Fibroblast of skin of abdomen (primary cell): ENCODE measurements around the gene SLC25A51.
"Not testable (repeated sequence)": the region's sequence is repeated elsewhere in the genome, so short reads cannot be mapped to it uniquely, and the experiment has no call there.

Experiments
- DNase-seq: peaks from one replicate; pipeline ENCODE4 v3.0.0-alpha.2; 2013

The SLC25A51 gene

DNA sequence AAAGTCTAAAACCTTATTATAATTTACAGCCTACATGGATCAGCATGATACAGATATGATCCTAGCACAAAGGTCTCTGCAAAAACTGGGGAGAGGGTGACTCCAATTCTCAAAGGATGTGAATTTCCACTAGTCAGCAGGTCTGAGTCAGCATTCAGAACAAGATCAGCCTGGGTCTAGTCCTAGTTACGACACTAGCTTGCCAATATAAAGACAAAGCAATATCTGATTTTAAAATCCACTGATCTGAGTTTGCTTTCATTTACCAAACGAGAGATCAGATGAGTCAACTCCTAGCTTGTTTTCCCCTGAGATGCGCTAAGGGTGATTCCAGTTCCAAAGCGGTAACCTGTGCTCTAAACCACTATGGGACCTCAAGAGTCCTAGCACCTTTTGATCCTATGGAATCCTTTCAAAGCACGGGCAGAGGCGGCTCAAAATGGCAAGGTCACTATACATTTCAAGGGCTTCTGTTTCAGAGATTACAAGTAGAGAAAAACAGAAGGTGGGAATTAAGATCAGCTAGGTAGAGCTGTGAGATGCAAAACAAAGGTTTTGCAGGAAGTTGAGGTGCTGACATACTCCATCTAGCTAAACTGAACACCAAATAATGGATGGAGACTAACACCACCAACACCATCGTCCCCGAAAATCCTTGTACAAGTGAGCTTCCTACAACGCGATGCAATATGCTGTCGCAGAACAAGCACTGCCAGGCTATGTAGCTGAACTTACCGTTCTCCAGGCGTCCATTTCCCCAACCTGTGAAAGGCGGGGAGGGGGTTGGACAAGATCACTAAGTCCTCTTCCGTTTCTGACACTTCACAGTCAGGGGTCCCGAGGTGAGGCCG lies 906 bp downstream of the SLC25A51 start:
- DNase-seq: no peak

DNA sequence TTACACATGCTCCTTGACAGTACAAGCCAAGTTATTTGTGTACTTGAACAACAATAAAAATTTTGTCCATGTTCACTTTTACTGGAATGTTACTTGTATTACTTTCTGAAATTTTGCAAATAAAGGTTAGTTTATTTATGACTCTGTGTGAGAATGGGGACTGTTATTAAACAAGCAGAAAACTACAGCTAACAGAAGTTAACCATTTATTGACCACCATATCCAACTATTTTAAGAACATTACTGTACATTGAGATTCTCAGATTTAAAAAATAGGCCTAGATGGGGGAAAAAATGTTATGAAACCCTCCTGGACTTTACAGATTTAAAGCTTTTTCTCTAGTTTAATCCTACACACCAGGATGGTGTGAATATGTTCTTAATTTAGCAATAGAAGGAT lies 1.8 kb downstream of the SLC25A51 start:
- no peak for DNase-seq

DNA sequence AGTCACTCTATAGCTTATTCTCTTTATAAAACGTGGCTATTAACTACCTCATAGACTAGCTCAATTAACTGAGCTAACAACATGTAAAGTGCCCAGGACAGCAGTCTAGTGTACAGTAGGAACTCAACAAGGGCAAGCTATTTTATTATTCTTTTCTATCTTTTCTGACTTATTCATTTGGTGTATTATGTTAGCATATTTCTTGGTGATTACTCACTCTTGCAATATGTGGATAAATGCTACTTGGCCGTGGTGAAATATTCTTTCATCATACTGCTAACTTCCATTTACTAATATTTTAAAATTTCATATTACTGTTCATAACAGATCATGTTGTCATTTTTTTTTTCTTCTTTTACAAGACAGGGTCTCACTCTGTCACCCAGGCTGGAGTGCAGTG lies 4.9 kb downstream of the SLC25A51 start:
- DNase-seq: peak; percentile 48

DNA sequence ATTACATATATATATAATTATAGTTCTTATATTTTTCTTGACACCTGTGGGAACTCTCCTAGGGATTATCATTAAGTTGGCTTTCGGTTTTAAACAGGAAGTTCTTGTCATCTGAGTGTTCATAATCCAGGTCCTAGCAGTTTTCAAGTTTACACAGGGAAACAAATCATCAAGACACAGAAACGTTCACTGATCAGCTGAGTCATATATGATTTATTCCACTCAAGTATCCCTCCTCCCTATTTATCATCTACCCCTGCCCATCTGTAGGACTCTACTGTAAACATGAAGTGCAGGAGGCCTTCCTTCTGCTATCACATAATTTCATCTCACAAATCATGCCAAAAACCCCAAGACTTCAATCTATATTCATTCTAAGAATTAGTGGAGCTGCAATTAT lies 6.3 kb downstream of the SLC25A51 start:
- no peak for DNase-seq

DNA sequence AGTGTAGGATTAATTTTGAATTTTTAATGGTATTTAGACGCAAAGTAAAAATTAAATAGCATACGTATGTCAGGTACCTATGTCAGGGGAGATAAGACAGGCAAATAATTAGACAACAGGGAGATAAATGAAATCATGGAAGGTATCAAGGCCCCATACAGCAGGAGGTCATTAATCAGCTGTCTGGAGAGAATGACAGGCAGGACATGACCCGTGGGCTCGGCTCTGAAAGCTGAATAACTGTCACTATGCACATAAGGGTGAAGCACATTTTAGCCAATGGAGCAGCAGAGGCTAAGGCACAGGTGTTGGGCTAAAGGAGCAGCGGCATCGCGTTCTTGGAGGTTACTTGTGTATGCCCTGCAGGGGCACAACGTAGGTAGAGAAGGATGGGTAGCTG lies 11.9 kb downstream of the SLC25A51 start:
- DNase-seq: no peak

DNA sequence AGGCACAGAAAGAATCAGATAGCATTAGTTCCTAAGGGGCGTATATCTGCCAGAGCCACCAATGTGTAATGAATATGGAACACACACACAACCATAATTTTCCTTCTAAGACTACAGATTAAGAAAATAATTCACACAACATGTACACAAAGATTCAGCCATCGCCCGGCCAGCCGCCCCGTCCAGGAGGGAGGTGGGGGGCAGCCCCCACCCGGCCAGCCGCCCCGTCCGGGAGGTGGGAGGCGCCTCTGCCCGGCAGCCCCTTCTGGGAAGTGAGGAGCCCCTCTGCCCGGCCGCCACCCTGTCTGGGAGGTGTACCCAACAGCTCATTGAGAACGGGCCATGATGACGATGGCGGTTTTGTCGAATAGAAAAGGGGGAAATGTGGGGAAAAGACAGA lies 12.9 kb downstream of the SLC25A51 start:
- DNase-seq: not testable (repeated sequence)

DNA sequence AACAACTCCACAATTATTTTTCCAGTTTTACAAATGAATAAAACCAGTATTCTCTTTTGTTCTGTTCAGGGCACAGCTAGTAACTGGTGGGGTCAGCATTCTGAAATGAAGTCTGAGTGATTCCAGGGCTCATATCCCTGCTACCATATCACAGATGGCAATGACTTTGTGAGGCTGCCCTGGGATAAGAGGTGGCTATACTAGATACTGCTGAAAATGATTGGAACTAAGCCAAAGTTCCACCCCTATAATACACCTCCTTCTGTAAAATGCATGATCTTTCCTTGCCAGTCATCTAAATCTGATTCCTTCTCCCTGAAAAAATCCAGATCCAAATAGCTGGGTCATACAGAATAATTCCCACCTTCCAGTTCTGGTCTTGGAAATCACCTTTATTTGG lies 14.4 kb downstream of the SLC25A51 start:
- DNase-seq: no peak

DNA sequence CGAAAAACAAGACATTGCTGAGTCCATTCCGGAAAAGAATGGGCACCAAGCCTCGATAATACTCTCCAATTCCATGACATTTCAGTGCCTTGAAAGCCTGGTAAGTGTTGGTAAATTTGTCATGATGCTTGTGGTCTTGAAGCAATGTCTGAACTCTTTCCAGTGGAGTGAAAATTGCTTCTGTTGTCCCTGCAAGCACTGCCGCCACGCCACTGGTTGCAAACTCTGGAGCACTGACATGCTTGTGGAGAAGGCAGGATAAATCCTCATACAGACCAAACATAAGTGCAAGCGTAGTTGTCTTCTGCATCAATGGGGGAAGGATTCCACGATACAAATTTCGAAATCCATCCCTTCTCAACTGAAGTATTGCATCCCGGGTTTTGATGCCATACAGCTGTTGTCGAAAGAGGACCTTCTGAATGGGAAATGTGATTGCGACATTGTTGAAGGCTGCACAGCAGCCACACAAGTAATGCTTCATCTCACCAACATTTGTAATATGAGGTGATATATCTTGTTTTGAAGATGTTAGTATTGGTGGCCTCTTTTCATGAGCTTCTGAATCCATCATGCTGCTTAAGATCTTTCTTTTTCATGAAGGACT lies 15.8 kb downstream of the SLC25A51 start:
- not testable (repeated sequence) for DNase-seq

DNA sequence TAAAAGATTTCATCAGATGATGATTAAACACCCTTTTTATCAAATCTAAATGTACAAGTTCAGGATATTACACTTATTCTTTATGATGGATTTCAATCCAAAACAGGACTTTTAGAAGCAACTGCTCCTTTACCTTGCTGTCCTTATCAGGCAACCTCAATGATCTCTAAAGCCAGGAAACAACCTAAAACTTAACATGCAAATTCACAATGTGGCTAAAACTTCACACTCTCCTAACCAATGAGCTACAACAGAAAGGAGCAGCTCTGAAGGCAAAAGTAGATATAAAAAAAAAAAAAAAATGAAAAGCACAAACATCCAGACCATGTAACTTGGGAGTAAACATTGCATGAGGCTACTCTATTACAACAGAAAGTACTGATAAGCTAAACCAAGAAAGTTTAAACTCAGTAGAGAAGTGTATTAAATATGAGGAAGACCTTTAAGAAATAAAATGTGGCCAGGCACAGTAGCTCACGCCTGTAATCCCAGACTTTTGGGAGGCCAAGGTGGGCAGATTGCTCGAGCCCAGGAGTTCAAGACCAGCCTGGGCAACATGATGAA lies 22.9 kb downstream of the SLC25A51 start:
- DNase-seq: no peak

DNA sequence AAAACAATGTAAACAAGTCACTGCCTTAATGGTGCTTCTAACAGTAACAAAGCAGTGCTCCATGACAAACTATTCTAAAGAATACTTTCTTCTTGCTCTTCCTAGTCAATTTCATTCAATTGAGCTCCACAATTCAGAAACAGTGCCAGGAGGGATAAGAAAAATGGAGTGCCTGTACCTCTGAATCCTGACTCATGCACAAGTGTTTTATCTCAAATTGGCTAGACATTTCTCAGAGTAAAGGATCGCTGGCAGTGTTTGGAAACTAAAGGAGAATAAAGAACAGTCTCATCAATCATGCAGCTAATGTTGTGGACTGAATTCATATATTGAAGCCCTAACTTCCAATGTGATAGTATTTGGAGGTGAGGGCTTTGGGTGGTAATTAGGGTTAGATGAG lies 27.6 kb downstream of the SLC25A51 start:
- DNase-seq: no peak

DNA sequence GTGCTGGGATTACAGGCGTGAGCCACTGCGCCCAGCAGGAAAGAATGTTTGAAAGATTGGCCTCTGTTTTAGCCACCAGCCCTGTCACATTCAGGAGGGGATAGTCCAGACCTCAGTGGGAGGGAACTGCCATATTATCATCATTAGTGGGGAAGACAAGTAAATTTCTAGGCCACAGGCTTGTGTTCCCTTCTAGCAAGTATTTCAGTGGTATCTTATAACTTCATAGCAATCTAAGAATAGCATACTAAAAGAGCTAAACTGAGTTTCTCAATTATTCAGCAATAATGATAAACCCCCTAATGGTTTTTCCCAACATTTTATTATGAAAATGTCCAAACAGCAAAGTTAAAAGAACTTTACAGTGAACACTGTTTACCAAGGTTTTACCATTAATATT lies 30.0 kb downstream of the SLC25A51 start:
- no peak for DNase-seq

DNA sequence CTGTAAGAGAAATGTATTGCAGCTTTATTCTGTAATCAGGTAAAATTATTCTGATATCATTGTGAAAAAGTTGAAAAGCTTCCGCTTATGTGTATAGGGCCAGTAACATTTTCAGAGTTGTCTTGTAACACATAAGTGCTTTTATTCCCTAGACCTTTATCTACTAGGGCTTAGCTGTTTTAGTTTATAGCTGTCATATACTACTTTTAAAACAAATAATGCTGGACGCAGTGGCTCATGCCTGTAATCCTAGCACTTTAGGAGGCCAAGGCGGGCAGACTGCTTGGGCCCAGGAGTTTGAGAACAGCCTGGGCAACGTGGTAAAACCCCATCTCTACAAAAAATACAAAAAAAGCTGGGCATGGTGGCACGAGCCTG lies 33.1 kb downstream of the SLC25A51 start:
- no peak for DNase-seq

DNA sequence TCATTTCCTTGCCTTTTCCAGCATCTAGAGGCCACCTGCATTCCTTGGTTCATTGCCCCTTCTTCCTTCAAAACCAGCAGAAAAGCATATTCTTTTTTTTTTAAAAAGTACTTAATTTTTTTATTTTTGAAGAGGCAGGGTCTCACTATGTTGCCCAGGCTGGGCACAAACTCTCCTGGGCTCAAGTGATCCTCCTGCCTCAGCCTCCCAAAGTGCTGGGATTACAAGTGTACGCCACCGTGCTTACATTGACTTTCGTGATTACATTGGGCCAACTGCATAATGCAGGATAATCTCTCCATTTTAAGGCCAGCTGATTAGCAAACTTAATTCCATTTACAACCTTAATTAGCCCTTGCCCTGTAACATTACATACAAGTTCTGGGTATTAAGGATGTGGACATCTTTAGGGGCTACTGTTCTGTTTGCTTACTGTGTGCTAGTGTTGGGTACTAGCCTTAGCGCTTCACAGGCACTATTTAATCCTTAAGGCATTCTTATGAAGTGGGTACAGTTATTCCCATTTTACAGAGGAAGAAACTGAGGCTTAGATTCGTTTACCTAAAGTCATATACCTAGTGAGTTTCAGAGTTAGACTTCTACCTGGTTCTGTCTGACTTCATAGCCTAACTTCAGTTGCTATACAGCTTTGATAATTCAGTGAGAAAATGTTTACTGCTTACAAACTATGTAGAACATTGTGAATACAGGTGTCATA lies 33.7 kb downstream of the SLC25A51 start:
- DNase-seq: no peak

DNA sequence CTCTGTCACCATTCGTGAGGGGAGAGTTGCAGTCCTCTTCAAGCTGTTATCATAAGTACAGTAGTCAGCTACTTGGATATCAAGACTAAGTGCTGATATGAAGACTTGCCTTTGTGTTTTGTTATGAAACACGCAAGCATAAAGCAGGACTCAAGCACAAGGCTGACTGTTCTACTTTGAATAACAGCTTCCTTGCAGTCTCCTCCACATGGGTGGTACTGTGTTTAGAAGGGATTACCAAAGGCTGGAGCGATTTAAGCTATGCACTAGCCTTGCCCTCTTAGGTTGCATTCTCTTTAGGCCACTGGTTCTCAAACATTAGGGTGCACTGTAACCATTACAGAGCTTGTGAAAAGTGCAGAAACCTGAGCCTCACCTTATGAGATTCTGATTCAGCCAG lies 41.4 kb downstream of the SLC25A51 start:
- no peak for DNase-seq

DNA sequence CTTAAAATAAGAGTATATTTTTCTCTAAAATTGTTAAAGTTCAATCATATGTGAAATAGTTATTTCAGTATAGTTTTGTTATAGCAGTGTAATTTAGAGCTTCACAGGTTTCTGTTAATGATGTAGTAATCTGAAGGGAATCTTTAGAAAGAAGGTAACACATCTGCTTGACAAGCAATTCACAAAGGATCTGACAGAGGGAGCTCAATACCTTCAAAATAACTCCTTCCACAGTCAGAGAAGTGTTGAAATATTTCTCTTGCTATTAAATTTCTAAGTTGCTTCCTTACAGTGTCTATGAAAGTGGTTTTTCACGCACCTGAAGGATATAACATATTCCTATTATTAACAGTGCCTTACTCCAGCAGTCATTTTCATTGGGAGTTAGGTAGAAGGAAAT lies 44.9 kb downstream of the SLC25A51 start:
- DNase-seq: no peak

DNA sequence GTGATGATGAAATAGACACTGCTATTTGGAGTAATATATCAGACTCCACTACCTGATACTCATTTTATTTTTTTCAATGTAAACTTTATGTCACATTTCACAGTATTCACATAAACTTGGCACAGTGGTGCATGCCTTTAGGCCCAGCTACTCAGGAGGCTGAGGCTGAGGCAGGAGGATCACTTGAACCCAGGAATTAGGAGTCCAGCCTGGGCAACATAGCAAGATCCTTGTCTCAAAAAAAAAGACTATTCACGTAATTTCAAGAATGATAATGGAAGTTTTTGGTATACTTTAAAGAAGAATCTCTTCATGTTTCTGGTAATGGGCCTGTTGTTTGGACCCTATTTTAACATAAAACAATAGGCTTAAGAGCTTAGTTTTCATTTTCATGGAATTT lies 47.4 kb downstream of the SLC25A51 start:
- no peak for DNase-seq

DNA sequence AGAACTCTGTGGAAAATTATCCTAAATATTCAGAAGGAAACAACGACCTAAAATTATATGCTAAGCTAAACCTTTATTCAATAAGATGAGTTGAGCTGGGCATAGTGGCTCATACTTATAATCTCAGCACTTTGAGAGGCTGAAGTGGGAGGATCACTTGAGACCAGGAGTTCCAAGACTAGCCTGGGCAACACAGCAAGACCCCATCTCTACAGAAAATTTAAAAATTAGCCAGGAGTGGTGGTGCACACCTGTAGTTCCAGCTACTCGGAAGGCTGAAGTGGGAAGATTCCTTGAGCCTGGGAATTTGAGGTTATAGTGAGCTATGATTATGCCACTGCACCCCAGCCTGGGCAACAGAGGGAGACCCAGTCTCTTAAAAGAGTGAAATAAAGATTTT lies 51.7 kb downstream of the SLC25A51 start:
- no peak for DNase-seq

DNA sequence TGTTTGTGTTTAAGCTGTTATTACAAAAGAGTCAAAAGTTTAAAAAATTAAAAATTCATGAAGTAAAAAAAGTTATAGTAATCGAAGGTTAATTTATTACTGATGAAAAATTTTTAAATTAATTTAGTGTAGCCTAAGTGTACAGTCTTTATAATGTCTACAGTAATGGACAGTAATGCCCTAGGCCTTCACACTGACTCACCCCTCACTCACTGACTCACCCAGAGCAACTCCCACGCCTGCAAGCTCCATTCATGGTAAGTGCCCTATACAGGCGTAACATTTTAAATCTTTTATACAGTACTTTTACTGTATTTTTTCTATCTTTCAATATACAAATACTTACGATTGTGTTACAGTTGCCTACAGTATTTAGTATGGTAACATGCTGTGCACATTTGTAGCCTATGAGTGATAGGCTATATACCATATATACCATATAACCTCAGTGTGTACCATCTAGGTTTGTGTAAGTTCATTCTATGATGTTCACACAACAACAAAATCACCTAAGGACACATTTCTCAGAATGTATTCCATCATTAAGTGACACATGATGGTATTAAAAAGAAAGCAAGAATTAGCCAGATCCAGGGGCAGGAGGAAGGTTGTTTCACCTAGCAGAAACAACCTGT lies 63.2 kb downstream of the SLC25A51 start:
- DNase-seq: peak; percentile 75

DNA sequence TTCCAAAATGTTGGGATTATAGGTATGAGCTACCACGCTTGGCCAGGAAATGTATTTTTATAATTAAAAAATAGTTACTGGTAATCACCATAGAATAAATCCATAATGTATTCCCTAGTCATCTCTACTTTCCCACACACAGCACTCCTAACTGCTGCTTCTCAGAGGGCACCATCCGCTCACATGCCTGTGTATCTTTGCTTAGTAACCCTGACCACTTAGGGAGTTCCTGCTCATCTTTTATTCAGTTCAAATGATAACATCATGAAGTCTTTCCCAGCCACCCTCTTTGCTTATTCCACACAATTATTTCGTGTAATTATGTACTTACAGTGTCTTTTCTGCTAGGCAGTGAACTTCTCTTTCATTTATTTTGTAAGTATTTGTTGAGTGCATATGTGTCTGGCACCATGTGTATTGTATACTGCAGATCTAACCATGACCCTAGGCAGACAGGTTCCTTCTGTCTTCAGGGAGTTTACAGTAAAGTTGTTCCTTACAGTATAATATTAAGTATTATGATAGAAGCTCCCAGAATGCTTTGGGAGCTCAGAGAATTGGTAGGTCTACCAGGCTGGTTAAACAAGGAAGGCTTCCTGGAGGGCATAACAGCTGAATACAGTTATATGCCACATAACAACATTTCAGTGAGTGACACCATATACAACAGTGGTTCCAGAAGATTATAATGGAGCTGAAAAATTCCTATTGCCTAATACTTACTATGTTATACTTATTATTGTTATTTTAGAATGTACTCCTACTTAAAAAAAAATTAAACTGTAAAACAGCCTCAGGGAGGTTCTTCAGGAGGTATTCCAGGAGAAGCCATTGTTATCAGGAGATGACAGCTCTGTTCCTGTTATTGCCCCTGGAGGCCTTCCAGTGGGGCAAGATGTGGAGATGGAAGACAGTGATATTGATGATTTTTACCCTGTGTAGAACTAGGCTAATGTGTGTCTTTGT lies 64.1 kb downstream of the SLC25A51 start:
- peak; percentile 2 for DNase-seq
